HUES48 (cell line): ENCODE data around the gene PTEN.
"Not testable (repeated sequence)": the region's sequence is repeated elsewhere in the genome, so short reads cannot be mapped to it uniquely, and the experiment has no call there.

Experiments used
- H3K27ac ChIP-seq: one replicate; pipeline ENCODE4 v1.7.0; 2013; ENCODE audit warnings: low read depth, low read length, inconsistent platforms
- H3K27me3 ChIP-seq: 2 replicates; pipeline ENCODE4 v1.6.1; 2013; ENCODE audit warnings: mild to moderate bottlenecking, low read length; ENCODE audit not compliant: control insufficient read depth, insufficient read depth
- H3K36me3 ChIP-seq: 2 replicates; pipeline ENCODE4 v1.6.1; 2013; ENCODE audit warnings: low read length; ENCODE audit not compliant: control insufficient read depth, insufficient read depth
- H3K4me1 ChIP-seq: 2 replicates; pipeline ENCODE4 v1.6.1; 2013; ENCODE audit warnings: mild to moderate bottlenecking, low read length; ENCODE audit not compliant: control insufficient read depth, insufficient read depth
- H3K4me3 ChIP-seq: 2 replicates; pipeline ENCODE4 v1.5.1; 2013; ENCODE audit warnings: mild to moderate bottlenecking, low read depth, low read length
- H3K9ac ChIP-seq: 2 replicates; pipeline ENCODE4 v1.6.1; 2013; ENCODE audit warnings: mild to moderate bottlenecking, low read depth, low read length, moderate library complexity
- H3K9me3 ChIP-seq: 2 replicates; pipeline ENCODE4 v1.6.1; 2013; ENCODE audit warnings: low read length; ENCODE audit not compliant: control insufficient read depth, insufficient read depth

The PTEN gene

DNA sequence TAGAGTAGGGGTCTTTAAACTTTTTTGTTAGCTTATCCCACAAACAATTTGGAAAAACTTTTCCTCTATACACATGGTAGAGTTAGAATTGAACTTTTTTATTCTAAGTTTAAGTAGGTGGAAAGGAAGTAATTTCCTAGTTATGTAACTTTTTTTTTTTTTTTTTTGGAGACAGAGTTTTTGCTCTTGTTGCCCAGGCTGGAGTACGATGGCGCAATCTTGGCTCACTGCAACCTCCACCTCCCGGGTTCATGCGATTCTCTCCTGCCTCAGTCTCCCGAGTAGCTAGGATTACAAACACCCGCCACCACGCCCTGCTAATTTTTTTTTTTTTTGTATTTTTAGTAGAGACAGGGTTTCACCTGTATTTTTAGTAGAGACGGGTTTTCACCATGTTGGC, 16.7 kb upstream of the PTEN start:
- H3K9me3 ChIP-seq, H3K4me1 ChIP-seq, H3K36me3 ChIP-seq, H3K4me3 ChIP-seq, H3K27ac ChIP-seq, H3K27me3 ChIP-seq, H3K9ac ChIP-seq: not testable (repeated sequence)

DNA sequence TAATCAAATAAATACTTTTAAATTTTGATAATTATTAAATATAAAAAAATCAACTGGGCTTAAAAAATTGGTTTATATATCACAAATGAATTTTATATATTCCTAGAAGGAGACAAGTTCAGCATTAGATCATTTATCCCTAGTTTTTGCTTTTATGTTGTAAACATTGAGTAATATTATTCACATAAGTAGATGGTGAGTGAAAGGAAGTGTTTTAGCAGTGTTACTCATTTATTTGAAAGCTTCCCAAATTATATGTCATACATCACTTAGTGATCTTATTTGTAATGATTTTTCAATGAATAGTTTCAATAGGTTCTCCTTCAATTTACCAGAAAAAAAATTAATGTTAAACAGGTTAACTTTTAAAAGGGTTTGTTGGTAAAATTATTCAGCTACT, 15.9 kb upstream of the PTEN start:
- Histone ChIP-seq H3K36me3 (no peaks in the 10 kb centered on the region), H3K27ac (no peak overlapping the region), H3K4me1 (peaks cover 10% of the 10 kb centered on the region), H3K4me3 (no peak overlapping the region), H3K27me3 (no peaks in the 10 kb centered on the region), H3K9ac (no peak overlapping the region), H3K9me3 (no peaks in the 10 kb centered on the region)

GRCh38 chr10:87849001-87849400, 14.4 kb upstream of the PTEN start:
- Histone ChIP-seq H3K4me1 (peaks cover 10% of the 10 kb centered on the region), H3K9ac (no peak overlapping the region), H3K4me3 (no peak overlapping the region), H3K27me3 (no peaks in the 10 kb centered on the region), H3K9me3 (no peaks in the 10 kb centered on the region), H3K27ac (no peak overlapping the region), H3K36me3 (no peaks in the 10 kb centered on the region)

GRCh38 chr10:87850742-87851205, 12.7 kb upstream of the PTEN start:
- Histone ChIP-seq H3K27ac (no peak overlapping the region), H3K9ac (no peak overlapping the region), H3K4me3 (no peak overlapping the region)

DNA sequence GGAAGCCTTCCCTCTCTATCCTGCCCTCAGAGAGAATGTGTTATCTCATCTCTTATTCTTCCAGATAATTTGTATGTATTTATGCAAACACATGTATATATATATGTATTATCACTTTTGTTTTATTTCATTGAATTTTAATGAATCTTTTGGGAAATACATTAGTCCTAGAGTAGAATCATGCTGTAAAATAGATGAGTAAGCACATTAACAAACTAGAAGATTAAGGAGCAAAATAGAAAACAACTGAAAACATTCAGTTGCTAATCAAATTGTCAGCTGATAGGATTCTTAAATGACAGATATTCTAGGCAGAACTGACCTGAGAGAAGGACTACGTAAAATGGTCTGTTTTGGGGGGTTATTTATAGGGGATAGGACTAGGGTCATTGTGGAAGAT, 11.3 kb upstream of the PTEN start:
- peaks cover 10% of the 10 kb centered on the region for H3K4me1 ChIP-seq
- H3K9ac ChIP-seq, result no peak overlapping the region
- no peaks in the 10 kb centered on the region for H3K9me3 ChIP-seq
- no peaks in the 10 kb centered on the region for H3K27me3 ChIP-seq
- H3K36me3 ChIP-seq, result no peaks in the 10 kb centered on the region
- no peak overlapping the region for H3K4me3 ChIP-seq
- H3K27ac ChIP-seq, result no peak overlapping the region

More at GRCh38 chr10:87850742-87851205, 12.7 kb upstream of the PTEN start:
- H3K36me3 ChIP-seq, result no peaks in the 10 kb centered on the region
- no peaks in the 10 kb centered on the region for H3K27me3 ChIP-seq
- no peaks in the 10 kb centered on the region for H3K9me3 ChIP-seq
- peaks cover 10% of the 10 kb centered on the region for H3K4me1 ChIP-seq

GRCh38 chr10:87855247-87855646, 8.2 kb upstream of the PTEN start:
- H3K9ac ChIP-seq, H3K9me3 ChIP-seq, H3K27me3 ChIP-seq, H3K27ac ChIP-seq, H3K4me3 ChIP-seq, H3K4me1 ChIP-seq, H3K36me3 ChIP-seq: not testable (repeated sequence)

DNA sequence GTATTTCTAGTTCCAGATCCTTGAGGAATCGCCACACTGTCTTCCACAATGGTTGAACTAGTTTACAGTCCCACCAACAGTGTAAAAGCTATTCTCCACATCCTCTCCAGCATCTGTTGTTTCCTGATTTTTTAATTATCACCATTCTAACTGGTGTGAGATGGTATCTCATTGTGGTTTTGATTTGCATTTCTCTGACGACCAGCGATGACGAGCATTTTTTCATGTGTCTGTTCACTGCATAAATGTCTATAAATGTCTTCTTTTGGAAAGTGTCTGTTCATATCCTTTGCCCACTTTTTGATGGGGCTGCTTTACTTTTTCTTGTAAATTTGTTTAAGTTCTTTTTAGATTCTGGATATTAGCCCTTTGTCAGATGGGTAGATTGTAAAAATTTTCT, 7.8 kb upstream of the PTEN start:
- not testable (repeated sequence) for H3K36me3 ChIP-seq, H3K9ac ChIP-seq, H3K27me3 ChIP-seq, H3K9me3 ChIP-seq, H3K4me3 ChIP-seq, H3K27ac ChIP-seq, H3K4me1 ChIP-seq

DNA sequence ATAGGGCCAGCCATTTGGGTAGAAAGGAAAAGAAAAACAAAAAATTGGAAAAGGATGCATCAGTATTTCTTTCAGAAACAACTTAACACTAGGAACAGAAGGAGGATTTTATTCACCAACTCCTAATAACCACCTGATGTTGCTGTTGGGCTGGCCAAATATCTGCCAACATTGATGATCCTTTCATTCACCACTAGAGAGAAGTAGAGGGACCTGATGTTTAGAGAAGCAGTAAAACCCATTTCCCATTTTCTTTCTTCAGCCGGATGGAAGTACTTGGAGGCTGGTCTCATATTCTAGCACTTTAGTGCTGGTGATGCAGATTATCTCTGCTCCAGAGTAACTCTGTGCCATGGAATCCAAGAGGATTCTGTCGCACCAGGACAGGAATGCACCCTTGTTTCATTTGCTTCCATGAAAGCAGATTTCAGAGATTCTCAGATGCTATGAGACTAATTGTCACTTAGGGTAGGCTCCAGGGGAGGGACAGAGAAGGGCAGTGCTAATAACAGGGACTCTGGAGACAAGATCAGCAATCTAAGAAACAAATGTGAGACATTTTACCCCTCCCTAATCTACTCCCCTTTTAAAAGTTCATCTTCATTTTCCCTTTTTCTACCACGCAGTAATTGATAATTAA, 3.1 kb upstream of the PTEN start:
- H3K4me3 ChIP-seq, result no peak overlapping the region
- no peak overlapping the region for H3K27ac ChIP-seq
- no peaks in the 10 kb centered on the region for H3K36me3 ChIP-seq
- 0 out of 2 replicates have a peak, but pooled peaks cover 4% of the 10 kb centered on the region for H3K27me3 ChIP-seq
- H3K9me3 ChIP-seq, result no peaks in the 10 kb centered on the region
- H3K4me1 ChIP-seq, result peaks cover 9% of the 10 kb centered on the region; the same call in 1 of the 2 replicates
- H3K9ac ChIP-seq, result no peak overlapping the region

GRCh38 chr10:87860816-87861403, 2.5 kb upstream of the PTEN start:
- peak overlapping the region; percentile 92 for H3K4me3 ChIP-seq
- no peaks in the 10 kb centered on the region for H3K36me3 ChIP-seq
- 0 out of 2 replicates have a peak, but pooled peaks cover 4% of the 10 kb centered on the region for H3K27me3 ChIP-seq
- H3K27ac ChIP-seq, result no peak overlapping the region
- no peaks in the 10 kb centered on the region for H3K9me3 ChIP-seq
- no peak overlapping the region for H3K9ac ChIP-seq
- H3K4me1 ChIP-seq, result peaks cover 9% of the 10 kb centered on the region; the same call in 1 of the 2 replicates

GRCh38 chr10:87861566-87861952, 1.9 kb upstream of the PTEN start:
- Histone ChIP-seq H3K9ac (peak overlapping the region; percentile 65), H3K36me3 (no peaks in the 10 kb centered on the region), H3K4me1 (peaks cover 9% of the 10 kb centered on the region; the same call in 1 of the 2 replicates), H3K27ac (peak overlapping the region; percentile 96), H3K9me3 (no peaks in the 10 kb centered on the region), H3K27me3 (0 out of 2 replicates have a peak, but pooled peaks cover 4% of the 10 kb centered on the region), H3K4me3 (peak overlapping the region; percentile 92)

- no peaks in the 10 kb centered on the region for H3K36me3 ChIP-seq
- 0 out of 2 replicates have a peak, but pooled peaks cover 4% of the 10 kb centered on the region for H3K27me3 ChIP-seq
- H3K4me3 ChIP-seq, result peak overlapping the region; percentile 92
- peak overlapping the region; percentile 91 for H3K9ac ChIP-seq
- H3K27ac ChIP-seq, result peak overlapping the region; percentile 96
- peaks cover 14% of the 10 kb centered on the region for H3K4me1 ChIP-seq
- H3K9me3 ChIP-seq, result no peaks in the 10 kb centered on the region
Measured at GRCh38 chr10:87861953-87862678, 1.3 kb upstream of the PTEN start.
